ENCODE measurements around the gene PUSL1.

GRCh38 chr1:1310476-1311053, 2.2 kb downstream of the PUSL1 start:
- no peak for TF ChIP-seq CTCF (IDR thresholded peaks at IDR 0.05)
- no peak for TF ChIP-seq E2F6 (IDR thresholded peaks at IDR 0.05; ENCODE audit: borderline replicate concordance, low read depth)
- no peak for TF ChIP-seq CEBPB (IDR thresholded peaks at IDR 0.05)
- TF ChIP-seq KDM1A (IDR thresholded peaks at IDR 0.05; ENCODE audit: low read depth) = no peak
- TF ChIP-seq TP53 (CRISPR knock-in tag; IDR thresholded peaks at IDR 0.05) = no peak
- no peak for TF ChIP-seq POLR2A (IDR thresholded peaks at IDR 0.05; ENCODE audit: low read length)
- TF ChIP-seq PHF8 (IDR thresholded peaks at IDR 0.05; ENCODE audit: borderline replicate concordance, low read depth) = no peak
- TF ChIP-seq FOXS1 (CRISPR knock-in tag; IDR thresholded peaks at IDR 0.05) = no peak
- TF ChIP-seq KDM5A (IDR thresholded peaks at IDR 0.05) = no peak
